HG03045 (cell line): ENCODE measurements around the gene UBE2E2.

Source experiments
- ATAC-seq: cut with Tn5 transposase; IDR thresholded peaks from one replicate; pipeline ENCODE4 v1.9.1; 2021; ENCODE audit warnings: mild to moderate bottlenecking, moderate library complexity; ENCODE audit not compliant: unreplicated experiment

The UBE2E2 gene

GRCh38 chr3:23501201-23501802 lies 298.2 kb downstream of the UBE2E2 start:
- ATAC-seq, result no peak

- ATAC-seq, result no peak
Measured at GRCh38 chr3:23508464-23508863, 305.3 kb downstream of the UBE2E2 start.

GRCh38 chr3:23518441-23518840 lies 315.3 kb downstream of the UBE2E2 start:
- no peak for ATAC-seq

GRCh38 chr3:23519314-23520208 lies 316.4 kb downstream of the UBE2E2 start:
- no peak for ATAC-seq

GRCh38 chr3:23527326-23527725 lies 324.2 kb downstream of the UBE2E2 start:
- no peak for ATAC-seq

GRCh38 chr3:23533596-23533995 lies 330.5 kb downstream of the UBE2E2 start:
- ATAC-seq, result no peak

GRCh38 chr3:23533996-23534395 lies 330.9 kb downstream of the UBE2E2 start:
- no peak for ATAC-seq

GRCh38 chr3:23537101-23537551 lies 334.0 kb downstream of the UBE2E2 start:
- no peak for ATAC-seq

- ATAC-seq, result no peak
Measured at GRCh38 chr3:23539185-23539584, 336.1 kb downstream of the UBE2E2 start.

- no peak for ATAC-seq
Measured at GRCh38 chr3:23540600-23540999, 337.5 kb downstream of the UBE2E2 start.

- no peak for ATAC-seq
Measured at GRCh38 chr3:23542079-23542478, 339.0 kb downstream of the UBE2E2 start.

- no peak for ATAC-seq
Measured at GRCh38 chr3:23546181-23546580, 343.1 kb downstream of the UBE2E2 start.

GRCh38 chr3:23547905-23548650 lies 345.0 kb downstream of the UBE2E2 start:
- ATAC-seq, result no peak

- ATAC-seq, result no peak
Measured at GRCh38 chr3:23548706-23549105, 345.6 kb downstream of the UBE2E2 start.

- no peak for ATAC-seq
Measured at GRCh38 chr3:23549148-23549910, 346.2 kb downstream of the UBE2E2 start.

- ATAC-seq, result peak; percentile 89
Measured at GRCh38 chr3:23550402-23550801, 347.3 kb downstream of the UBE2E2 start.

- ATAC-seq, result no peak
Measured at GRCh38 chr3:23552506-23552905, 349.4 kb downstream of the UBE2E2 start.

- ATAC-seq, result no peak
Measured at GRCh38 chr3:23553353-23553752, 350.2 kb downstream of the UBE2E2 start.

- ATAC-seq, result no peak
Measured at GRCh38 chr3:23565041-23565775, 362.1 kb downstream of the UBE2E2 start.

GRCh38 chr3:23566499-23566898 lies 363.4 kb downstream of the UBE2E2 start:
- ATAC-seq, result peak; percentile 69
